Spleen (tissue), 11 donors: ENCODE results near the gene GTF3C5. TPM values are rescaled to one million over a fixed set of nuclear protein-coding genes. Genes with fewer than 3 reads are reported as not detected.

Source experiments
- DNase-seq: peaks from one replicate; pipeline ENCODE4 v3.0.0-alpha.2; 2020
- H3K27ac ChIP-seq, 8 donors: fragments of 200-600 bp; sonication (generic) in 7 of 8; 1 replicate in 4 of 8; 2 replicates in 4 of 8; pipeline versions ENCODE4 v1.5.0 to v1.8.0; 2016 to 2021; ENCODE audit warnings: inconsistent platforms in 4 of 8, mild to moderate bottlenecking in 4 of 8, moderate library complexity in 1 of 8
- H3K27me3 ChIP-seq, 7 donors: fragments of 200-600 bp; sonication (generic) in 6 of 7; replicated peaks in 1 of 7; 1 replicate in 4 of 7; 2 replicates in 3 of 7; pipeline versions ENCODE4 v1.5.0 to v1.8.0; 2016 to 2021; ENCODE audit warnings: inconsistent platforms in 3 of 7, mild to moderate bottlenecking in 1 of 7
- H3K36me3 ChIP-seq, 6 donors: fragments of 200-600 bp; sonication (generic) in 5 of 6; 1 replicate in 4 of 6; 2 replicates in 2 of 6; pipeline versions ENCODE4 v1.5.0 to v1.8.0; 2016 to 2021; ENCODE audit warnings: inconsistent platforms in 2 of 6
- H3K4me1 ChIP-seq, 6 donors: fragments of 200-600 bp; sonication (generic) in 5 of 6; 1 replicate in 3 of 6; 2 replicates in 3 of 6; pipeline versions ENCODE4 v1.5.0 to v1.8.0; 2016 to 2021; ENCODE audit warnings: inconsistent platforms in 3 of 6
- H3K4me3 ChIP-seq, 8 donors: fragments of 200-600 bp; sonication (generic) in 7 of 8; 1 replicate in 4 of 8; 2 replicates in 4 of 8; pipeline versions ENCODE4 v1.5.0 to v1.8.0; 2016 to 2021; ENCODE audit warnings: inconsistent platforms in 4 of 8, mild to moderate bottlenecking in 4 of 8, moderate library complexity in 2 of 8
- H3K9me3 ChIP-seq, 8 donors: fragments of 200-600 bp; sonication (generic) in 7 of 8; 1 replicate in 4 of 8; 2 replicates in 4 of 8; pipeline versions ENCODE4 v1.5.0 to v1.8.0; 2016 to 2021; ENCODE audit warnings: inconsistent platforms in 4 of 8
- CTCF ChIP-seq, 11 experiments: fragments of 200-600 bp in 7 of 11; fragments of 450-650 bp in 4 of 11; sonication (generic) in 4 of 11; IDR thresholded peaks in 8 of 11; conservative IDR thresholded peaks in 3 of 11; 1 replicate in 7 of 11; 2 replicates in 4 of 11; pipeline versions ENCODE4 v1.4.0 to v1.8.0; 2016 to 2021; ENCODE audit warnings: antibody characterized with exemption in 11 of 11, inconsistent platforms in 4 of 11, mild to moderate bottlenecking in 1 of 11
- POLR2A ChIP-seq, 3 donors: fragments of 450-650 bp; IDR thresholded peaks; one replicate each; pipeline ENCODE4 v1.5.1; 2017; ENCODE audit warnings: antibody characterized with exemption in 3 of 3, mild to moderate bottlenecking in 1 of 3
- POLR2AphosphoS5 ChIP-seq, 3 donors: sonication (generic); formaldehyde crosslinking; IDR thresholded peaks; one replicate each; pipeline ENCODE4 v1.5.1; 2017; ENCODE audit warnings: antibody characterized with exemption in 3 of 3
- WGBS, 5 donors: extraction: QIAGEN DNeasy Blood & Tissue Kit in 3 of 5; methylation state at CpG; one replicate each; pipeline versions ENCODE4 v1.1.5 to v1.1.7; 2013 to 2018; 5-methylcytosine and 5-hydroxymethylcytosine counted together
- intact Hi-C: fragments of 100-400 bp; cut with DNase I; formaldehyde crosslinking; loops from one replicate; pipeline ENCODE4 v1.15.0; 2023; ENCODE audit warnings: low total_unique reads
- polyA plus RNA-seq, 3 donors: library from polyadenylated mRNA; stranded (reverse); fragments of 200-250 nt; gene quantifications; one replicate each; pipeline ENCODE4 v1.2.1, GENCODE V29; 2013
- total RNA-seq, 7 donors: library from RNA; depleted of rRNA in 3 of 7; stranded (reverse); fragments of >200 nt in 3 of 7; fragmentation: NEBNext Ultra II Directional in 4 of 7; extraction: Animal tissue kit (Norgen Biotek cat#: 25700) in 4 of 7; gene quantifications; one replicate each; pipeline versions ENCODE4 v1.1.0 to v1.2.1, GENCODE V29; 2016 to 2021
- donor health status: healthy with polysubstance abuse.
- donor health status: DM: no; HTN: no; CAD: no; lungs with moderate emphysema.
- donor health status: DM: no; HTN: no; CAD: no.
- donor health status: Bipolar disorder and iron deficiency.
- donor health status: healthy.
- donor health status: DM: no; HTN: no; CAD: no.
- donor health status: DM: yes; HTN: yes; CAD: no.

Gene GTF3C5
- total and polyA plus RNA-seq, 10 donors = 34.9 to 64.4 (median 47.5) TPM

DNA sequence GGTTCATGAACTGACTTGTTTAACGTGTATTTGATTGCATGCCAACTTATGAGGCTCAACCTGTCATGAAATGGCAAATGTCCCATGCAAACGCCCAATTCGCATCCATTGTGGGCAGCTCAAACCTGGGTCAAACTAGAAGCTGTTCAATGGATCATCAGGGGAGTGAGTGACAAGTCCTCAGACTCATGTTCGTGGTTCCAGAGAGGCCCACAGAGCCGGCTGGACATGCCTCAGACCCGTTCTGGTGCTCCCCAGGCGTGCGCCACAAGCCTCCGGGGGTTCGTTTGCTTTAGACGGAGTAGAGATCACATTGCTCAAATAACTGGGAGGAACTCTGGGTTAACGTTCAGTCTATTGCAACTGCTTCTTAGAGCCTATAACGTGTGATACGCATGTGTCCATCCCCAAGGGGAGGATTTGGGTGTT, 37.3 kb upstream of the GTF3C5 start:
- WGBS, 5 donors = 37 to 73% (median 62%) methylated on average over 13 to 14 of the region's 14 CpGs
- Histone ChIP-seq H3K36me3 (no peaks in the 10 kb centered on the region), H3K9me3 (no peaks in the 10 kb centered on the region), H3K4me1 (peaks cover 0 to 27% (median 12%) of the 10 kb centered on the region in 6 donors), H3K27me3 (peaks cover 0 to 74% (median 4%) of the 10 kb centered on the region in 7 donors), H3K4me3 (no peak overlapping the region), H3K27ac (no peak overlapping the region)
- no peak for TF ChIP-seq POLR2A (IDR thresholded peaks at IDR 0.05)
- TF ChIP-seq CTCF (IDR thresholded peaks at IDR 0.05 in 8 of 11, conservative IDR thresholded peaks at IDR 0.05 in 3 of 11) = no peak
- no peak for TF ChIP-seq POLR2AphosphoS5 (IDR thresholded peaks at IDR 0.05)
- no peak for DNase-seq
- intact Hi-C loops = no loop called here

DNA sequence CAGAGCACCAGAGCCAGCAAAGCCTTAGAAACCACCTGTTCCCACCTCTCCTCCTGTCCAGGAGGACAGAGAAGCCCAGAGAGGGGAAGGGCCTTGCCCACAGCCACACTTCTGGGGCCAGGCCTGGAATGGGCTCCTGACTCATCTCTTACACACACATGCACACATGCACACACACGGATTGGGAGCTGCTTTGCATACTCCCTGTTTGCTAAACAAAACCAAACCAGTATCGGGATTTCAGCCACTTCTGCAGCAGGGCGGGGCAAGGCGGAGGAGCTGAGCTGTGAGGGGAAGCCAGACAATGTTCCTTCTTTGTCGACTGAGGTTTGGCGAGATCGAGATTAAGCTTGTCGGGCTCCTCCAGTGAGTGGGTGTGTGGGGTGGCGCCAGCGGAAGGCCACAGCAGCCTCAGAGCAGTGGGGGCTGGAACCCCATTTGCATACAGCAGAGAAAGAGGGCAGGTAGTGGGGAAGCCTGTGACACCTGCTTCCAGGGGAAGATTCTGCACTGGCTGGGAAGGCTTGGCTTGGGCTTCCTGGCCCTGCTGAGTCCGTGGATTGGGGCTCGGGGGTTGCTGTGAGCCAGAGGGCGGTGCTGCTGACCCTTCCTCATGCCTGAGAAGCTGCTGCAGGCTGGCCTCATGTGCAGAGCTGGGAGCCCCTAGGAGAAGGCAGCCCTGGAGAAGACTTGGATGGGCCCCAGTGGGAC, 36.2 kb upstream of the GTF3C5 start:
- Histone ChIP-seq H3K36me3 (no peaks in the 10 kb centered on the region), H3K4me3 (no peak overlapping the region), H3K27me3 (peaks cover 0 to 72% (median 4%) of the 10 kb centered on the region in 7 donors), H3K9me3 (no peaks in the 10 kb centered on the region), H3K4me1 (peaks cover 0 to 36% (median 17%) of the 10 kb centered on the region in 6 donors), H3K27ac (no peak overlapping the region)
- intact Hi-C loops = no loop called here
- DNase-seq = peak; percentile 73
- WGBS, 5 donors = 20 to 38% (median 23%) methylated on average over 13 of the region's 13 CpGs
- TF ChIP-seq POLR2AphosphoS5 (IDR thresholded peaks at IDR 0.05) (no peak), CTCF (IDR thresholded peaks at IDR 0.05 in 8 of 11, conservative IDR thresholded peaks at IDR 0.05 in 3 of 11) (no peak), POLR2A (IDR thresholded peaks at IDR 0.05) (no peak)

- no peaks in the 10 kb centered on the region for H3K36me3 ChIP-seq
- TF ChIP-seq POLR2AphosphoS5 (IDR thresholded peaks at IDR 0.05) = no peak
- TF ChIP-seq CTCF (IDR thresholded peaks at IDR 0.05 in 8 of 11, conservative IDR thresholded peaks at IDR 0.05 in 3 of 11) = no peak
- peaks cover 0 to 76% (median 4%) of the 10 kb centered on the region in 7 donors for H3K27me3 ChIP-seq
- 75 to 87% (median 85%) methylated on average over 5 to 6 of the region's 6 CpGs for whole genome bisulfite sequencing, 5 donors
- H3K4me3 ChIP-seq = no peak overlapping the region
- intact Hi-C loops = no loop called here
- peaks cover 0 to 40% (median 17%) of the 10 kb centered on the region in 6 donors for H3K4me1 ChIP-seq
- H3K27ac ChIP-seq = no peak overlapping the region
- no peak for DNase-seq
- no peaks in the 10 kb centered on the region for H3K9me3 ChIP-seq
Measured at GRCh38 chr9:132995121-132995420, 35.7 kb upstream of the GTF3C5 start.

DNA sequence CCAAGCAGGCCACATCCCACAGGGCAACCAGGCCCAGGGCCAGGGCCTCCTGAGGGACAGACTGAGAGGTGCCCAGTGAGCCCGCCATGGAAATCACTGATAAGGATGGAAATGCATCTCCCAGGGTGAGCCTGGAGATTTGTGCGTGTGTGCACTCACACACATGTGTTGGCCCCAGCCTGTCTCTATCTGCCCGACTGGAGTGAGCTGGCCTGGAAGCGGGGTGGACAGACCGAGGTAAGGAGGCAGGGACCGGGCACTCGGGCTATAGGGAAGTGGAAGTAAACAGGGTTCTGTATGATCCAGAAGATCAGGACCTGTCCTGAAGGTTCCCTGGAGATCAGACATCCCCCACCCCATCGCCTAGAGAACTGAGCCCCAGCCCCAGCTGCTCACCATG, 34.9 kb upstream of the GTF3C5 start:
- Histone ChIP-seq H3K27ac (no peak overlapping the region), H3K27me3 (peaks cover 0 to 80% (median 4%) of the 10 kb centered on the region in 7 donors)
- WGBS, 5 donors = 73 to 90% (median 82%) methylated on average over 8 of the region's 8 CpGs

More for the DNA sequence above, 34.9 kb upstream of the GTF3C5 start:
- H3K4me3 ChIP-seq = no peak overlapping the region
- no peak for TF ChIP-seq POLR2A (IDR thresholded peaks at IDR 0.05)
- no peak for TF ChIP-seq CTCF (IDR thresholded peaks at IDR 0.05 in 8 of 11, conservative IDR thresholded peaks at IDR 0.05 in 3 of 11)
- no peak for TF ChIP-seq POLR2AphosphoS5 (IDR thresholded peaks at IDR 0.05)
- intact Hi-C loops = no loop called here
- H3K9me3 ChIP-seq = no peaks in the 10 kb centered on the region
- peak; percentile 37 for DNase-seq
- H3K4me1 ChIP-seq = peaks cover 0 to 40% (median 17%) of the 10 kb centered on the region in 6 donors
- H3K36me3 ChIP-seq = no peaks in the 10 kb centered on the region
